DND-41 (cell line): ENCODE data around the gene ICE2.

Experiments
- ATAC-seq: fragments of 200-7000 bp; cut with Tn5 transposase; 3 replicates; pipeline ENCODE4 v1.9.1; 2021; ENCODE audit warnings: low read depth; ENCODE audit not compliant: insufficient read depth
- DNase-seq: peaks from one replicate; pipeline ENCODE4 v3.0.0-alpha.2; 2020
- H2AFZ ChIP-seq: 2 replicates; pipeline ENCODE4 v1.6.0; 2012; ENCODE audit warnings: low read depth, low read length
- H3K27ac ChIP-seq: 2 replicates; pipeline ENCODE4 v1.5.1; 2012; ENCODE audit warnings: low read length, inconsistent platforms
- H3K27me3 ChIP-seq: fragments of 200-600 bp; sonication (generic); 2 replicates; pipeline ENCODE4 v1.6.0; 2012; ENCODE audit warnings: low read length, mild to moderate bottlenecking, inconsistent platforms; ENCODE audit not compliant: insufficient read depth, poor library complexity
- H3K36me3 ChIP-seq: 2 replicates; pipeline ENCODE4 v1.5.1; 2012; ENCODE audit warnings: low read length, inconsistent platforms; ENCODE audit not compliant: insufficient read depth
- H3K4me1 ChIP-seq: 2 replicates; pipeline ENCODE4 v1.5.1; 2012; ENCODE audit warnings: mild to moderate bottlenecking, low read length; ENCODE audit not compliant: insufficient read depth
- H3K4me2 ChIP-seq: 2 replicates; pipeline ENCODE4 v1.6.0; 2012; ENCODE audit warnings: mild to moderate bottlenecking, moderate library complexity, low read length, inconsistent platforms; ENCODE audit not compliant: insufficient read depth
- H3K4me3 ChIP-seq, 2 experiments: fragments of 200-600 bp in 1 of 2; shearing (Covaris generic) in 1 of 2; 2 replicates each; pipeline ENCODE4 v1.5.1; 2012 to 2016; ENCODE audit warnings: inconsistent platforms in 2 of 2, low read length in 2 of 2, mild to moderate bottlenecking in 2 of 2, low read depth in 1 of 2, moderate library complexity in 1 of 2
- H3K79me2 ChIP-seq: 2 replicates; pipeline ENCODE4 v1.6.0; 2012; ENCODE audit warnings: low read length, inconsistent platforms; ENCODE audit not compliant: insufficient read depth
- H3K9ac ChIP-seq: 2 replicates; pipeline ENCODE4 v1.6.0; 2012; ENCODE audit warnings: low read depth, mild to moderate bottlenecking, inconsistent platforms, low read length, moderate library complexity
- H3K9me3 ChIP-seq: 2 replicates; pipeline ENCODE4 v1.5.1; 2012; ENCODE audit warnings: low read length, moderate library complexity, mild to moderate bottlenecking, inconsistent platforms; ENCODE audit not compliant: insufficient read depth, severe bottlenecking
- H4K20me1 ChIP-seq: 2 replicates; pipeline ENCODE4 v1.6.0; 2012; ENCODE audit warnings: low read length; ENCODE audit not compliant: insufficient read depth
- EZH2 ChIP-seq: IDR thresholded peaks from 3 replicates; pipeline ENCODE4 v1.6.1; 2012; ENCODE audit warnings: borderline replicate concordance, low read depth, mild to moderate bottlenecking, moderate library complexity, low read length, inconsistent platforms; ENCODE audit not compliant: severe bottlenecking
- TF ChIP-seq, protein P1 (sequence below): IDR thresholded peaks from 2 replicates; pipeline ENCODE4 v1.5.1; 2012; ENCODE audit warnings: borderline replicate concordance, low read length, moderate library complexity, mild to moderate bottlenecking; ENCODE audit not compliant: poor library complexity, severe bottlenecking; ENCODE audit errors: extremely low read depth

The ICE2 gene

DNA sequence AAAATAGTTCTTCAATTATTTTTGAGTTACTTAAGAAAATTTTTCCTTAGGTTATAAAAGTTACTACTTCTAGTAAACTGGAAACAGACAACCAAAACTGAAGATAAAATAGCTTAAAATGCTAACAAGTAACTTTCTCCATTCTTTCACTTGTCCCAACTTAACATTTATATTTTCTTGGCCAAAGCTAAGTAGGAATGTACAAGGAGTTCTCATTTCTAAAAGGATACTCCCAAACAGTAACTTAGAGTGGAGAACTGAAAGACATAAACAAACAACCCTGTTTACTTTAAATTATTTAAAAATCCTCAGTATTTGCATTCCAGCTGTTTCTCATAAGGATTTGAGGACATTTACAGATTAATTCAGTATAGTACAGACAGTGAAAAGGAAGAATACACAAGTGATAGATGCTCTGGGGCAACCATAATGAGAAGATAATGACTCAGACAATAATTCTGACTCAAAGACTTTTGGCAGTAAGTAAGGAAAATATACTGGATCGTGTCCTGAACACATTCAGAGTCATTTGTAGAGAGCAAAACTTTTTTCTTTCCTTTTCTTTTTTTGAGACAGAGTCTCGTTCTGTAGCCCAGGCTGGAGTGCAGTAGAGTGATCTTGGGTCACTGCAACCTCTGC lies 52.0 kb downstream of the ICE2 start:
- no peaks in the 10 kb centered on the region for H3K4me1 ChIP-seq
- H3K9me3 ChIP-seq = no peaks in the 10 kb centered on the region
- TF ChIP-seq EZH2 = no peak
- TF ChIP-seq, protein P1, sequence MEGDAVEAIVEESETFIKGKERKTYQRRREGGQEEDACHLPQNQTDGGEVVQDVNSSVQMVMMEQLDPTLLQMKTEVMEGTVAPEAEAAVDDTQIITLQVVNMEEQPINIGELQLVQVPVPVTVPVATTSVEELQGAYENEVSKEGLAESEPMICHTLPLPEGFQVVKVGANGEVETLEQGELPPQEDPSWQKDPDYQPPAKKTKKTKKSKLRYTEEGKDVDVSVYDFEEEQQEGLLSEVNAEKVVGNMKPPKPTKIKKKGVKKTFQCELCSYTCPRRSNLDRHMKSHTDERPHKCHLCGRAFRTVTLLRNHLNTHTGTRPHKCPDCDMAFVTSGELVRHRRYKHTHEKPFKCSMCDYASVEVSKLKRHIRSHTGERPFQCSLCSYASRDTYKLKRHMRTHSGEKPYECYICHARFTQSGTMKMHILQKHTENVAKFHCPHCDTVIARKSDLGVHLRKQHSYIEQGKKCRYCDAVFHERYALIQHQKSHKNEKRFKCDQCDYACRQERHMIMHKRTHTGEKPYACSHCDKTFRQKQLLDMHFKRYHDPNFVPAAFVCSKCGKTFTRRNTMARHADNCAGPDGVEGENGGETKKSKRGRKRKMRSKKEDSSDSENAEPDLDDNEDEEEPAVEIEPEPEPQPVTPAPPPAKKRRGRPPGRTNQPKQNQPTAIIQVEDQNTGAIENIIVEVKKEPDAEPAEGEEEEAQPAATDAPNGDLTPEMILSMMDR = no peak
- DNase-seq = no peak
- H2AFZ ChIP-seq = no peak overlapping the region
- no peaks in the 10 kb centered on the region for H3K27me3 ChIP-seq
- H3K9ac ChIP-seq = no peak overlapping the region
- H3K79me2 ChIP-seq = no peaks in the 10 kb centered on the region
- H3K4me2 ChIP-seq = no peak overlapping the region
- H4K20me1 ChIP-seq = no peaks in the 10 kb centered on the region
- ATAC-seq = no peak
- no peak overlapping the region for H3K27ac ChIP-seq
- H3K4me3 ChIP-seq = no peak overlapping the region
- peaks cover 47% of the 10 kb centered on the region; the same call in 1 of the 2 replicates for H3K36me3 ChIP-seq

DNA sequence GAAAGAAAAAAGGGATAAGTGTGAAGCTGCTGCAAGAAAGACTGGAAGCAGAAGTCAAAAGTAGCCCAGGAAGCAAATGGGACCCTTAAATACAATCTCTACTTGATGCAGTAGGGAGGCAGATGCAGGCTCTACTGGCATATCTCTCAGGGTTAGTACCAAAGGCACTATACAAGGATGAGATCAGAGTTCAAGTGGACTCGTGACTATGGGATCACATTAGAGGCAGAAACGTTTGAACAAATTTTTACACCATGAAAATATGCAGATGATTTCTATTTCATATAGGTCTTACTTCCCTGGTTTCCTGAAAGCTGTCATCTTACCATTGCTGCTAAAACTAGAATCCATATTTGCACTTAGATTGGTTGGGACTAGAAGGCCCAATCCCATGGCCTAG lies 53.5 kb downstream of the ICE2 start:
- Histone ChIP-seq H4K20me1 (no peaks in the 10 kb centered on the region), H3K4me3 (no peak overlapping the region), H3K4me2 (no peak overlapping the region), H3K9ac (no peak overlapping the region), H2AFZ (no peak overlapping the region), H3K9me3 (no peaks in the 10 kb centered on the region), H3K4me1 (no peaks in the 10 kb centered on the region), H3K79me2 (no peaks in the 10 kb centered on the region), H3K36me3 (peaks cover 44% of the 10 kb centered on the region; the same call in 1 of the 2 replicates), H3K27ac (no peak overlapping the region), H3K27me3 (no peaks in the 10 kb centered on the region)
- ATAC-seq = no peak
- no peak for TF ChIP-seq EZH2
- TF ChIP-seq, protein P1 = no peak
- no peak for DNase-seq

DNA sequence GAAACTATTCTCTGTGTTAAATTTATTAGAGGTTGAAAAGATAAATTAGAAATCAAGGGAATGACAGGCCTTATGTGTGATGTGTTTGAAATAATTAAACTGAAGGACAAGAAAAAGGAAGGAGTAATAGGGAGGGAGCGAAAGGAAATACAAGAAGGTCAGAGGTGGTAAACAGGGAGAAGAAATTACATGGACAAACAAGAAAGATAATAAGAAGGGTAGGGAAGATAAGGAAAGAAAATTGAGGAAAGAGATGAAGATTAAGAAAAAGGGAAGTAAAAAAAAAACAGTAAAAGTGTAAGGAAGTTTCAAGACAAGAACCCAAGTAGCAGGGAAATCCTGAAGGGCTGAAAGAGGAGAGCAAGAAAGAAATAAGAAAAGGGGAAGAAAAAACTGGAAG lies 54.9 kb downstream of the ICE2 start:
- Histone ChIP-seq H3K4me3 (no peak overlapping the region), H3K79me2 (no peaks in the 10 kb centered on the region), H3K27me3 (no peaks in the 10 kb centered on the region), H3K4me2 (no peak overlapping the region), H3K9ac (no peak overlapping the region), H3K27ac (no peak overlapping the region), H3K36me3 (peaks cover 43% of the 10 kb centered on the region; the same call in 1 of the 2 replicates), H3K4me1 (no peaks in the 10 kb centered on the region), H3K9me3 (no peaks in the 10 kb centered on the region), H4K20me1 (no peaks in the 10 kb centered on the region), H2AFZ (no peak overlapping the region)
- TF ChIP-seq, protein P1 = no peak
- no peak for TF ChIP-seq EZH2
- DNase-seq (no peak), ATAC-seq (no peak)
